Measurements from ENCODE around the gene TCEA2.
A peak's percentile ranks its signal among the peaks of the same experiment; 100 is the strongest.

TCEA2 gene

DNA sequence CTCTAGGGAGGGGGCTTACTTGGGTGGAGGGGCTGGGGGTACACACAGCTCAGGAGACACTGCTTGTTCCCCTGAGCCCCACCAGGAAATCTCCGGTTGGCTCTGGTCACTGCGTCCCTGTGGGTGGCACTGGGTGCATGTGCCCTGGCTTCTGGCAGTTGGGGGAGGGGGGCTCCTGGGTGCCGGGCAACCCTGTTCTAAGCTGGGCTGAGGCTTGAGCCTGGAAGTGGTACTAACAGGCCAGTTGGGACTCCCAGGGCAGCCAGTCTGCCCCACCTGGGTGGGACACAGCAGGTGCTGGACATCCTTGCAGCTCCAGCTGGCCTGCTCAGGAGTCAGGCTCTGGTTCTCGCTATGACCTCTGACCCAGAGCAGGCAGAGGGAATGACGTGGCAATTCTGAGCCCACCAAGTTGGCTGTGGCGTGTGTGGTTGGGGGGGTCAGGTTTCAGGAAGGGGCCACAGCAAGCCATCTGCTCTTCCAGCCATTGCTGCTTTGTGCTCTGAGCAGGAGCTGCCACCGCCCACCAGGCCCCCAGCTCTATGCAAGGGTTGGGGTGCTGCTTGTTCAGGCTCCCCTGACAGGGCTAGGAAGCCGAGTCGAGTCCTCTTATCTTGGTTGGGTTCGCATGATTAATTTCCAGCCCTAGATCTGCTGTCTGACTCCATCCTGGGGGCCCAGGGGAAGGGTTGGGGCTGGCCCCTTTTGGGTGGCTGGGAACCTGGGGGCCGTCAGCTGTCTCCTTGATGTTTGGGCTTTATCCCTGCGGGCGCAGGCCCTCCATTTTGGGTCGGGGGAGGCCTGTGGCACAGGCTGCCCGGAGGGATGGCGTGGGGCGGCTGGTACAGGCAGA, 26.4 kb upstream of the TCEA2 start:
- DNase-seq, result peak; percentile 25

DNA sequence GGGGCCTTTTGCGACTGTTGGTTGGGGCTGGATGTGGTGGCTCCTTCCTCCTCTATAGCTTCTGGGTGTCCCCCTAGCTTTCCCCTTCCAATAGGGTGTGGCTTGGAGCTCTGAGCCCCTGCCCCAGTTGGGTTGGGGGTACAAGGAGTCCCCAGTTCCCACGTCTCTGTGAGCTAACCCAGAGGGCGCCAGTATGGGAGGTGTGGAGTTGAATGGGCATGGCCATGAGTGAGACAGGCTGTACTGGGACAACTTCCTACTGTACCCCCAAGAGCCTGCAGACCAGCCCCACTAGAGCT, 25.9 kb upstream of the TCEA2 start:
- DNase-seq, result no peak

DNA sequence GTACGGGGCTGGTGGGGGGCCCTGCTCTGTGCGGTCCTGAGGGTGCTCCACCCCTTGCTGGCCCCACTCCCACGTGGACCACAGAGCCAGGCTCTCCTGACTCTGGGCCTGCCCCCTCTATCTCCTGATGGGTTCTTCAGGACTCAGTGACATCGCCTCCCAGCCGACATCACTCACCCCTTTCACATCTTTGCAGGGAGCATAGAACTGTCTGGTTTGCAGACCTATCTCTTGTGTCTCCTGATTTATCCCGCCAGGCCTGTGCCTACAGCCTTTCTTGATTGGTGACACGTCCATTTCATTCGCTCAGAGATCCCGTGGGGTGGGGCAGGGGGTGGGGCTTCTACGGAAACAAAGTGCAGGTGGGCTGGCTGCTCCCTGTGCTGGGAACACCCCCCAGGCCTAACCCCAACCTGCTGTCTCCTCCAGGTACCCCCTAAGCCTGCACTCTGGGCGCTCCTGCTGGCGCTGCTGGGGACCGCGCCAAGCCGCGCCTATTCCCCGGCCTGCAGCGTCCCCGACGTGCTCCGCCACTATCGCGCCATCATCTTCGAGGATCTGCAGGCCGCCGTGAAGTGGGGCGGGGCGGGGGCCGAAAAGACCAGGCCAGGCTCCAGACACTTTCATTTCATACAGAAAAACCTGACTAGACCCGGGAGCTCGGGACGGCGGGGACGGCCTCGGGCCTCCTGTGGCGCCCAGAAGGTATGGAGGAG, 25.3 kb upstream of the TCEA2 start:
- DNase-seq, result no peak

DNA sequence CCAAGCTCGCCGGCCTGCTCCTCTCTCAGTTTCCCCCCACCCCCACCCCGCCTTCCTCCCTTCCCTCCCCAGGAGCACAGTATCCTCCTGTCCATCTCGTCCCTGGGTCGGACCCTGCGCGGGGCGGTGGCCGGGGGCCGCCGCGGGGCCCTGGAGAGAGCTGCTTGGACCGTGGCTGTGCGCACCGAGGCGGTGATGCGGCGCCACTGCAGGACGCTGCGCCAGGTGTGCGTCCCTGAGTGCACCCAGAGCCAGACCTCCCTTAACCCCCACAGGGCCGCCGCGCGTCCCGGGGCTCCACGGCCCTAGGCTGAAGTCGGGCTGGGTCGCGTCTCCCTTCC, 24.8 kb upstream of the TCEA2 start:
- no peak for DNase-seq

DNA sequence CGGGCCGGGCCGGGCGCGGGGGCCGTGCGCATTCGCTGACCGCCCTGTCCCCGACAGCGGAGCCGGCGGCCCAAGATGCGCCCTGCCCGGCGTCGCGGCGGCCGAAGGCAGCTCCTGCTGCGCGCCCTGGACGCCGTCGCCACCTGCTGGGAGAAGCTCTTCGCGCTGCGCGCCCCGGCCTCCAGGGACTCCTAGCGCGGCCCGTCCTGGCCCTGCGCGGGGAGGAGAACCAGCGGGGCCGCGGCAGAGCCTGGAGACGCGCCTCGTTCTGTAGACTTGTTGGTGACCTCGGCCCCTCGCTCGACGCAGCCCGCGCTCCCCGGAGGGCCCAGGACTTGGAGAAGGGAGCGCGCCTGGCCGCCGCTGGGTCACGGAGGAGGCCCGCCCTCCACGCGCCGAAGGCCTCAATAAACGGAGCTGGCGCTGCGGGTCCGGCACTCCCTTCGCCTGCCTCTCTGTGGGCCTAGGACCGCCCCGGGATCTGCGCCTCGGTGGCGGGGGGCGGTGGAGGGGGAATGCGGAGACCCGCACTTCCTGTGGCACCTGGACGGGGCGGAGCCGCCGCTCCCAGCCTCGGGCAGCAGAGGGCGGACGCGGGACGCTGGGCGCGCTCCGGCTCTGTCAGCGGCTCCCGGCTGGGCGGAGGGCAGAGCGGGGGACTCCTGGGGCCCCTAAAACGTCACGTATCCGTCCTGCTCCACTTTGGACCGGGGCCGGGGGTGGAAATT, 24.3 kb upstream of the TCEA2 start:
- peak; percentile 72 for DNase-seq

DNA sequence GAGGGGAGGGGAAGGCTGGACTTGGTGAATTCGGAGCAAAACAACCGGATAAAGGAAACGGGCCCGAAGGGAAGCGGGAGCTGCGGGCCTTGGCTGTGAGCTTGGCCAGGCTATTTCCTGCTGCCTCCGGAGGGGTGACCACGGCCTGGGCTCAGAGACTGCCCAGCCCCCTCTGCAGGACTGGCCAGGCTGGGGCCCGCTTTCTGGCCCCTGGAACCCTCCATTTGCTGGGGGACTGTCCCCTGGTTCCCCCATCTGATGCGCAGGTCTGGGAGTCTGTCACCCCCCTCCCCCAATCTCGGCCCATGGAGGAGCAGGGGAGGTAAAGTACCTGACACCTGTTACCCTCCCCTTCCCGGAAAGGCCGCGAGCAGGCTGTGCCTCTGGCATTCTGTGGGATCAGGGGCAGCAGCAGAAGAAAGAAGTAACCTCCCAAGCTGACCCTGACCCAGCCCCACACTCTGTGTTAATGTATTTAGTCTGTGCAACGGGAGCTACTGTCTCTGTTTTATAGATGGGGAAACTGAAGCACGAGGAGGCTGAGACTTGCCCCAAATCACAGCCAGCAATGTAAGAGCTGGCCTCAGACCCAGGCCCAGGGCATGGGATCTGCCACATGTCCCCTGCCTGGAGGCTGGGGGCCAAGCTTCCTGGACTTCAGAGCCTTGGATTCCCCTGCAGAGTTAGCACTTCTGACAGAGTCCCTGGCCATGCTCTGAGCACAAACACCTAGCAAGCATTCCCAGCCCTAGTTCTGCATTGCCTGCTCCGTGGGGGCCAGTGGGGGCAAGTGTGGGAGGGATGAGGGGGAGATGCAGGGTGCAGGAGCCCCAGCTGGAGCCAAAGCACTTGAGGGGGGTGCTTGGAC, 23.5 kb upstream of the TCEA2 start:
- DNase-seq, result no peak

DNA sequence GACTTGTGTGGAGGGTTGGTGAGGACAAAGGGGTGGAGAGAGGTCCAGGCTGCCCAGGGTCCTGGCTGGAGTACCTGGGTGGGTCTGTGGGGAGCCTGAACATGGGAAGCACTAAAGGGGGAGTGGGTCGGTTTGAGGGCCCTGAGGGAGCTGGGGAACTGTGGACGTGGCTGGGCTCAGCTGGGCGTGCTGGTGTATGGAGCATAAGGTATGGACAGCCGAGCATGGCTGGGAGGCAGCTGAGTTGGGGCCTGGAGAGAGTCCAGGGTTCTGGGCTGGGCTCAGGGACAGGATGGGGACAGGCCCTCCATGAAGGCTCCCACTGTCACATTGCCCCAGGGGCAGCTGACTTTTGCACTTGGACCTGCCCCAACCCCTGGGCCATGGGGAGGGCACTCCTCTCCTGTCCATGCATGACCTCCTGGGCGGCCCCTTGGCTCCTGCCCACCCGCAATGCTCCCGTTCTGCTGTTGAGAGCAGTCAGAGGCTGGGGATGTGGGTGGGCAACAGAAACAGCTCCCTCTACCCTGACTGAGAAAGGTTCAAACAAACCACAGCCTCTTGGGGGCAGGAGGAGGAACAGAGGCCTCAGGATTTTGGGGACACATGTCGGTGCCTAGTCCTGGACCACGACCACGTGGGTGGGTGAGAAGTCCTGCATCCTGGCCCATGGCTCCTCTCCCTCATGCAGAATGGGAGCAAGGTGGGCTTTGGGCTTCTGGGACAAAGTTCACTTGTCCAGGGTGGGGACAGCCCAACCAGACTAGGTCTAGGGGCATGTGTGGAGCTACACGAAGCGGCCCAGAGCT, 22.6 kb upstream of the TCEA2 start:
- DNase-seq, result no peak

DNA sequence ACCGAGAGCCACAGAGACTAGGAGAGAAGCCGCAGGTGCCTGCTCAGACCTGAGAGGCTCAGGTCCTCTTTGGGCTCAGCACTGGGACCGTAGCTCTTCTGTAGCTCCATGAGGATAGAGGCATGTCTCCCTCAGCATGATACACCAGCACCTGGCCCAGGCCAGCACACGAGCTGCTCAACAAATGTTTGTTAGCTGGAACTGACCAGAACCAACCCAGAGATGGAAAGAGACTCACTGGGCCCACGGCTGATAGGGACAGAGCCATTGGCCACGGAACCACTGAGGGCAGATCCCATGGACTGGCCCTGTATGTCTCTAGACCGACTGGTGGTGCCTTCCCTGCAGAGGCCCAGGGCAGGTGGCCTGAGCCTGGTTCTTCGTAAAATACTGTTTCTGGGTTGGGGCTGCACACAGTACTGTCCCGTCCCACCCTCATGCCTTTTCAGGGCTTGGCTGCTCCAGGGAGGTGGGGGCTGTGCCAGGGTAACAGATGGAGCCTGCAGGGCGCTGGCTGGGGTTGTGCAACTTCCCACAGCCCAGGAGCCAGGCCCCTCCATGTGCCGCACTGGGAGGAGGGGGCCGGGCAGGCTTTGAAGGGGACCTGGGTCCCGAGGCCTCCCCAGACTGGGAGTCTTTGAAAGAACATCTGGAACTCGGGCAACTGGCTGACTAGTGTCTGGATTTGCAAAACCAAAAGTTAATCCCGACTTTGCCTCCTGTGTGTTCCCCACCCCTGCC, 21.8 kb upstream of the TCEA2 start:
- no peak for DNase-seq

DNA sequence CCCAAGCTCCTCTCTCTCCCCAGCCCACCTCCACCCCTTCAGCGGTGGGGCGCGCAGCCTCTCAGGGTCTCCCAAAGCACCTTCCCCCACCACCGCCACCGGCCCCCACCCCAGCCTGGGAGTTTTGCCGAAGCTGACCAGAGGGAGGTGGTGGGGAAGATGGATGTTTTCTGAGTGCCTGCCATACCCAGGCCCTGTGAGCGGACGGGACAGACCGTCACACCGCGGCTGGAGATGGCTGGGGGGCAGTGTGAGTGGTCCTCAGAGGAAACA, 21.3 kb upstream of the TCEA2 start:
- no peak for DNase-seq

DNA sequence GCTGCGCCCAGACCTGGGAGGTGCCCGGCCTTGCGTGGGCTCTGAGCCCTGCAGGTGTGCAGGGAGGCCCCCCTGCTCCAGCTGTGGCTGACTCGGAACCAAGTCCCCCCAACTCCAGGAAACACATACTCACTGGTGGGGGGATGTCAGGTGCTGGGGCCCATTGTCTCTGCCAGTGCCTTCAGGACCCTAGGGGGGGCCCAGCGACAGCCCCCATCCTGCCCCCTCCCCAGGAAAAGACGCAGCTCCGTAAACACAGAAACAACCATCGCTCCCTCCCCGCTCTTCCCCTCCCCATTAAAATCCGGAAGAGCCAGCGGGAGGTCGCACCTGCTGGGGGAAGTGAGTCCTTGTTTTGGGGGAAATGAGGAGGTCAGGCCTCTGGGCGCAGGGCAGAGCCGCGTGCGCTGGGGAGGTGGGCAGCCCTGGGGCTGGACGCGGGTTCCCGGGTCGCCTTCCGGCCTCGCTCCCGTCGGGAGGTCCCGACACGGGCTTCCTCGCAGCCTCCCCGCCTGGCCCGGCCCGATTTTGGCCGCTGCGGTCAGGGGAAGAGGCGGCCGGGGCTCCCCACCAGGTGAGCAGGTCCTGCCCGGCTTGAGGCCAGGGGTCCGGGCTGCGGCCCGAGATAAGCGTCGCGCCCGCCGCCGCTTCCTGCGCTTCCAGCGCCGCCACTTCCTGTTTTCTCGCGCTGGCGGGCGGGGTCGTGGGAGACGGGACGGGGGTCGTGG, 20.8 kb upstream of the TCEA2 start:
- DNase-seq, result no peak

DNA sequence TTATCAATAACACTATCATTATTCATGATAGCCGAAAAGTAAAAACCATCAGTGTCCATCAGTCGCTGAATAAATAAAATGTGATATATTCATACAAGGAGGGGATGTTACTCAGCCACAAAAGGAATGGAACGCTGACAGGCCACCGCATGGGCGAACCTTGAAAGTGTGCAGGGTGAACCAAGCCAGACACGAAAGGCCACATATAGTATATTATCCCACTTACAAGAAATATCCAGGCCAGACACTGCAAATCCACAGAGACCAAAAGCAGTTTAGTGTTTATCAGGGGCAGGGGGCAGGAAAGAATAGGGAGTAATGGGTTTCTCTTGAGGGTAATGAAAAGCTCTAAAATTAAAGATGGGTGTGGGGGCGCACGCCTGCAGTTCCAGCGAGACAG, 19.2 kb upstream of the TCEA2 start:
- DNase-seq, result no peak

DNA sequence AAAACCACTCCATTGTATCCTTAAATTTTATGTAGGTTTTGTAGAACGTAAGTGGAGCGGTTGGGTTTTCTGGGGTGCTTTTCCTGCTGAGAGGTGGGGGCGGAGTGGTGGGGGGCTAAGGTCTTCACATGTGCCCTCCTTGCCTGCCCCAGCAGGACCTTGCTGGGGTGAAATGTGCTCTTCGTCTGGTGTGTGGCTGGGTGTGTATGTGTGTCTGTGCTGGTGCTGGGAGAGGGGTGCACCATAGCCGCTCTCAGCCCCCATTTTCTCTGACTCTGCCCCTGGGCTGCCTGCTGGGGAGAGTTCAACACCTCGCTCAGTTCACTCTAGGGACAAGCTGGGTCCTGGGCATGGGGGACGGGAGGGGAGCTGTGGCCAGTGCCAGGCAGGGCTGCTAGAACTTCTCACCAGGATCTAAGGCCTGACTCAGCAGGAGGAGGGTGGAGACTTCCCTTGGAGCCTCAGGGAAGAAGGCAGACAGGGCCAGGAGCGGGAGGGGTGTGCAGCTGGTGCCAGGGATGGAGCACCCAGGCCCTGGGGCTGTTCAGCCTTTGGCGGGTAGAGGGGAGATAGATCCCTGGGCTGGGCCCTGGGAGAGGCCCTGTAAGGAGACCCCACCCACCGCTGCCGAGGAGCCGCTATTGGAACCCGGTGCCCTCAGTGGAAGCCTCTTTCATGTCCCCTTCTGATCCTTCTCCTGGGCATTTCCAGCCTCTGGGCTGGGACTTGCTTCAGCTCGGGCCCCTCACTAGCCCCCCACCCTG, 18.3 kb upstream of the TCEA2 start:
- no peak for DNase-seq

DNA sequence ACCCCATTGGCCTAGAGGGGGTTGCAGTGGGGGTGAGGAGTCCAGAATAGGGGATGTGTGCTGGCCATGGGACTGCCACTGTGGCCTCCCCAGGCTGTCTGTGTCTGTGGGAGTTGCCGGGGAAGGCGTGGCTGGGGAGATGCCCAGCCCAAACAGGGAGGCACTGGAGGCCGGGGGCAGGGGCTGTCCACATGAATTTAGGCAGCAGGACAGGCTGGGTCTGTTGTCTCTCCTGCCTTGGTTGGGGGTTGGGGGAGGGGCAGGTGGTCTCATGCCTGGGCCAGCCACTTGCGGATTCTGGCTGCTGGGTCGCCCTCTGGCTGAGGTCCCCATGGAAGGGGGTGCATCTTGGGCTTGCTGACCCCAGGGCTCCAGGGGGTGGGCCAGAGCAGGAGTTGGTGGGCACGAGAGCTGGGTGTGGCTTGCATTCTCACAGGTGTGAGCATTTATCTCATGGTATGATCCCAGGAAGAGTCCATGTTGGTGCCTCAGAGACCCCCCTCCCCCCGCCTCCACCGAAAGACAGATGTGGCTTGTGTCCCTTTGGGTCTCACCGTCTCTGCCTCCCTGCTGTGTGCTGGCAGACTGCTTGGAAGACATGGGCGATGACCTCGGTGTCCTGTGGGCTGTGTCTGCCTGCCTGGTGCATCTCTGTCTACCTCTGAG, 17.5 kb upstream of the TCEA2 start:
- DNase-seq, result no peak

DNA sequence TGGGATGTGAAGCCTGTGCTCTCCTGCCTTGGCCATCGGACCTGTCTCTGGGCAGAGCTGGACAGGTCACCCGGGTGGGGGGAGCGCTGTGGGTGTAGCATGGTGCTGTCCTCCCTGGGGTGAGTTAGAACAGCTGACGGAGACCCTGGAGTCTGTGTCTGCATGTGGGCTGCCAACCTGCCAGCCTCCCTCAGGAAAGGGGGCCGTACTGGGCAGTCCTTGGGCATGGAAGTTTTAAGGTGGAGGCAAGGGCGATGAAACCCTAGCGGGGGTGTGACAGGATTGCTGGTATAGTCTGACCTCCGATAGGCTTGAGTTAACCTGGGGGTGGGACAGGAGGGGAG, 16.0 kb upstream of the TCEA2 start:
- DNase-seq, result no peak

DNA sequence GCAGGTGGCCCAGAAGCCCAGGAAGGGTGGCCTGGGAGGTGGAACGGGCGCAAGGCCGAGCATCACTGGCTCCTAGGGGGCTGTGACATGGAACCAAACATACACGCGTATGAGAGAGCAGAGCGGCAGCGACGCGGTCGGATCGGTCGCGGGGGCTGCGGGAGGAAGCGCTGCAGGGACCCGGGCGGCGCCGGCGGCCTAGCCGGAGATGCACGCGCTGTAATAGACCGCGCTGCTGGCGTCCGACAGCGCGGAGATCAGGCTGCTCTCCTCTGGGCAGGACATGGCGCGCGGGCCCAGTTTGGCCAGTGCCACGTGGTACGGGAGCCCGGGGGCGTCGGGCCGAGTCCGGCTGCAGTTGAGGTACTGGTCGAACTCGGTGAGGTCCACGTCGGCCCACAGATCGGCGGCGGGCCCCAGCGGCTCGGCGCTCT, 15.0 kb upstream of the TCEA2 start:
- no peak for DNase-seq

DNA sequence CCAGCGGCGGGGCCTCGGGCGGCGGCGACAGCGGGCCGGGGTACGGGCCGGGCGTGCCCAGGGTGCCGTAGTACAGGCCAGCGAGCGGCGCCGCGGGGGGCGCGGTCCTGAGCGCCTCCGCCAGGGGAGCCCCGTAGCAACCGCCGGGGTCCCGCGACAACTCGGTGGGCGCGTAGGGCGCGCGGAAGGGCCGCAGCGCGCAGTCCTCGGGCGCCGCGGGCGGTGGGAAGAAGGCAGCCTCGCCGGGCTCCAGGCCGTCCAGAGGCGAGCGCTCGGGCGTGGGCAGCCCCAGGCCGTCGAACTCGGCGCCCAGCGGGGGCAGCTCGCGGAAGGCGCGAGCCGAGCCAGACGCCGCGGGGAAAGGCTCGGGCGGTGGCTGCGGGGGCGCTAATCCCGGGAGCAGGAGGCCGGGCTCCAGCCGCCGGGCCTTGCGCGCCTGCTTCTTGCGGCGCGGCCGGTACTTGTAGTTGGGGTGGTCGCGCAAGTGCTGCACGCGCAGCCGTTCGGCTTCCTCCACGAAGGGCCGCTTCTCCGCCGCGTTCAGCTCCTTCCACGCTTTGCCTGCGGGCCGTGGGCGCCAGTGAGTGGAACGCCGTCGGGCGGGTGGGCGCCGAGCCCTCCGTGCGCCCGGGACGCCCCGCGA, 14.5 kb upstream of the TCEA2 start:
- no peak for DNase-seq

DNA sequence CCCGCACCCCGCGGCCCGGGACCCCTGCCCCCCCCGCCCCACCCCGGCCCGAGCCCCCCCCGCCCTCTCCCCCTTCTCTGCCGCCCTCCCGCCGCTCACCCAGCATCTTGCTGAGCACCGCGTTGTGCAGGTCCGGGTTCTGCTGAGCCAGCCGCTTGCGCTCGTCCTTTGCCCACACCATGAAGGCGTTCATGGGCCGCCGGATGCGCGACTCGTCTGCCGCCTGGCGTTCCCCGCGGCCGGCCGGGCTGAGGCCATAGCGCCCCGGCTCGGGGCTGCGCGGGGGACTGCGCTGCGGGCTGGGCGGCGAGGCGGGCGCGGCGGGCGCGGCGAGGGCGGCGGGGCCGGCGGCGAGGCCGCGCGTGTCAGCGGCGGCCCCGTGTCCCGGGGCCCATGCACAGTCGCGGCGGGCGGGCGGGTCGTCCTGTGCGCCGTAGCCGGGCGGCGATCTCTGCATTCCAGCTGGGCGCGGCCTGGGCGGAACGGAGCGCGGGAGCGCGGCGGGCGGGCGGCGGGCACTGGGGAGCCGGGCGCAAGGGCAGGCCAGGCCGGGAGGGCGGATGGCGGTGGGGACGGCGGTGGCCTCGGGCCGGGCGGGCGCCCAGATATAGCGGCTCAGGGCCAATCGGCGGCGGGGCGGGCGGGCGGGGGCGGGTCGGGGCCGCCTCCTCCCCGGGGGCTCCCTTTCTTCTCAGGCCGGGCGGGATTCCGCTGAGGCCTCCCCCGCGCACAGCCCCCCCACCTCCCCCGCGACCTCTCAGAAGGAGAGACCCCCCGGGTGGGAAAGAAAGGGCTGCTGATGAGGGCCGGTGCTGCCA, 13.7 kb upstream of the TCEA2 start, which contains the start of gene SOX18:
SOX18 (minus strand) TSS at position 580 of the 818 bp plus-strand sequence; CDS start at position 457, 123 bp downstream.
- DNase-seq, result no peak

DNA sequence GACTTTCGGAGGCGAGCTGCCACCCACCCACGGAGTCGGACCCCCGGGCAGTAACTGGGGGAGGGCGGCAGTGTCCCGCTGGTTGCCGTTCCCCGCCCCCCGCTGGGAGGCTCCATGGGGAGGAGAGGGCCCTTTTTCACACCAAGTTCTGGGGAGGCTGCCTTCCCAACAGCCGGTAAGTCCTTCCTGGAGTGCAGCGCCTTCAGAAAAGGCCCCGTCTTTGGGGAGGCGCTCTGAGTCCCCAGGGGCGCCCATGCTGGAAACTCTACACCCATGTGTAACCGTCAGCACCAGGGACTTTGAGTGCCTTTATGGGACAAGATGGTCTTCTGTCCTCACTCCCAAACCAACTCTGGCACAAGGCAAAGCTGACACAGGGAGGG, 13.1 kb upstream of the TCEA2 start:
- DNase-seq, result no peak

Measured in stimulated activated CD4-positive, alpha-beta T cell treated with anti-CD3 and anti-CD28 coated beads, Interleukin-1b, Interleukin-23, amount 100 ng/mL, for 48 hours (primary cell).